HG03064 (cell line): Measurements from ENCODE around the gene PKN3.

ENCODE experiments used
- ATAC-seq: cut with Tn5 transposase; IDR thresholded peaks from one replicate; pipeline ENCODE4 v1.9.1; 2021; ENCODE audit warnings: low read depth; ENCODE audit not compliant: unreplicated experiment

PKN3 gene

DNA sequence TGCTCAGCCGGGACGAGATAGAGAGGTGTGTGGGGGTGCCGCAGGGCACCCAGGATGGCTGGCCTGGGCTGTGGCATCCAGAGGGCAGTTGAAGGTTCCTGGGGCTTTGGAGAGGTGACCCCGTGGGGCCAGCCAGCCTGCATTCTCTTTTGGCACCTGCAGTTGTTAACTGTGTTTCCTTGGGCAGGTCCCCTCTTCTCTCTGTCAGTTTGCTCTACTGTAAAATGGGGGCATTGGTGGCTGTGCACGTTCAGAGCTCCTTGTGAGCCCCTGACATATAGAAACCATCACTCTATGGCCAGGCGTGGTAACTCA is 13.1 kb downstream of the PKN3 start:
- no peak for ATAC-seq

- ATAC-seq: no peak
Measured at GRCh38 chr9:128716581-128717254, 14.4 kb downstream of the PKN3 start.

GRCh38 chr9:128718047-128718446 is 15.7 kb downstream of the PKN3 start:
- no peak for ATAC-seq

- ATAC-seq: no peak
Measured at GRCh38 chr9:128718475-128718874, 16.2 kb downstream of the PKN3 start.

GRCh38 chr9:128719919-128720605 is 17.8 kb downstream of the PKN3 start:
- ATAC-seq: no peak

DNA sequence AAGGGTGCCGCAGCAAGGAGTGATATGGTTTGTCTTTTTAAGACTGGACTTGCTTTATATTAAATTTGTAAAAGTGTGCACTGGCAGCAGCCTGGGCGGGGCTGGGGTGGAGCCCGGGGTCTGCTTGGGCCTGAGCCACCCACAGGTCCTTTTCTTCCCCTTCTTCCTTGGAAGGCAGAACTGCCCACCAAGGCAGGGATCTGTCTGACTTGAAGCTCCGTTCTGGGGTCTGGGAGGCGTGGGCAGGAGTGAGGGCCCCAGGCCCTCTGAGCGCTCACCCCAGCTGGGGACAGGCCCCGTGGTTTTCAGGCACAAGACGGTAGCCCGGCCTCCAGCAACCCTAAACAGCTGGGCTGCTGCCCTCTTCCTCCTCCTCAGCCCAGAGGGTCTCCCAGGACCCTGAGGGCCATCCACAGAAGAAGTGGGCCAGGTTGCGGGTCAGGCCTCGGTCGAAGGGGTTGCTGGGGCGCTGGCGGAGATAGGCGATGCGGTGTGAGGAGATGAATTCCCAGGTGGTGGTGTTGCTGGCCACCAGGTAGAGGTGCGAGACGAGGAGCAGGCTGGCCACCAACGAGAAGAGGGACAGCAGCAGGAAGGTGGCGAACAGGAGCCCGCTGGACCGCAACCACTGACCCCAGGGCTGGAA is 18.7 kb downstream of the PKN3 start:
- no peak for ATAC-seq

DNA sequence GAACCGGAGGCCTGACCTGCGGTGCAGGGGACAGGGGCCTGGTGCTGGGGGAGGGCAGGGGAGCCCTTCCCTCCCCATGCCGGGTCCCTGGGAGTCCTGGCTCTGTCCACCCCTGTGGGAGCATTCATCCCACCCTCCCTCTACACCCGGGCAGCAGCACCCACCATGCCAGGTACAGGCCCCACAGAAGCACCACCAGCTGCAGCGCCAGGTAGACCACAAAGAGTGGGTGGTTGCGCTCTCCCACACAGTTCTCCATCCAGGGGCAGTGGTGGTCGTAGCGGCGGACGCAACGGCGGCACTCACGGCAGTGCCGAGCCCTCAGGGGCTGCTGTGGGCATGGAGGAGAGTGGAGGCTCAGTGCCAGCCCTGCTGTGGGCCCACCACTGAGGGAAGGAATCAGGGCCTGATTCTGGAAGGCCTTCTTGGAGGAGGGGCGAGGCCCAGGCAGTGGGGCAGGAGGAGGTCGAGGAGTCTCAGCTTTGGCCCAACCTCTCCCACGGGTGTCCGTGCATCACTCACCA is 19.2 kb downstream of the PKN3 start:
- ATAC-seq: no peak

DNA sequence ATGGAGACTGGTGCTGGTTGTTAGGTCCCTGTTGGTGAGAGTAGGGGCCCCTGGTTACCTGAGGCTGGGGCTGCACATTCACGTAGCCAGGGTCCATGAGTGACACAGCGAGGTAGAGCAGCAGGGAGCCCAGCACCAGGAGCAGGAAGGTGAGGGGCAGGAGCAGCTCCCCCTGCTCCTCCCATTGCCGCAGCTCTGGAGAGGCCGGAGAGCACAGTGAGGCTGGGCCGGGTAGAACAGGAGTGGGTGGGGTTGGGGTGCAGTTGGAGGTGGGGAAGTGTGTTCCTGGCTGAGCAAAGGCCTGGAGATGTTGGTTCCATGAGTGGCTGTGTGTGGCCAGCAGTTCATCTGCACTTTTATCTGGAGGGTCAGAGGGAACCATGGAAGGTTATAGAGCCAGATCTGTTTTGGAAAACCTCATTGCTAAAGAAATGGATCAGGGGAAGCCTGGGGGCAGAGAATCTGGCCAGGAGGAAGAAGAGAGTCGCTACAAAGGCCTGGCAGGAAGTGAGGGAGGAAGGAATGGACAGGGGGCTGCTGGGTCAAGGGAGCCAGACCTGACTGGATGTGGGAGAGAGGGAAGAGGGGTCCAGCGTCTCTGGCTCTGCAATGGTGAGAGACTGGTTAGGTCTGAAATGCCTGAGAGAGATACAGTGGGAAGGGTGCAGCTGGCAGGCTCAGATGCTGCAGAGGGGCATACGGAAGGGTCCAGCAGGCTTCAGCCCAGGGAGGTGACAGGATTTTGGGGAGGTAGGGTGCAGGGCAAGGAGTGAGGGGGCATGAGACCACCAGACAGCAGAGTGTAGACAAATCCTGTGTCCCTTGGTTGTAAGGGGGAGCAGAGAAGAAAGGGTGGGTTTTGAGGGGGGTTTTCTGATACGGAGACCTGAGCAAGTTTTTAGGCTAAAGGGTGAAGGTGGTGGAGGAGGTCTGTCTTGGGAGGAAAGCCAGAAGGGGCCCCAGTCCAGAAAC is 20.4 kb downstream of the PKN3 start:
- no peak for ATAC-seq

DNA sequence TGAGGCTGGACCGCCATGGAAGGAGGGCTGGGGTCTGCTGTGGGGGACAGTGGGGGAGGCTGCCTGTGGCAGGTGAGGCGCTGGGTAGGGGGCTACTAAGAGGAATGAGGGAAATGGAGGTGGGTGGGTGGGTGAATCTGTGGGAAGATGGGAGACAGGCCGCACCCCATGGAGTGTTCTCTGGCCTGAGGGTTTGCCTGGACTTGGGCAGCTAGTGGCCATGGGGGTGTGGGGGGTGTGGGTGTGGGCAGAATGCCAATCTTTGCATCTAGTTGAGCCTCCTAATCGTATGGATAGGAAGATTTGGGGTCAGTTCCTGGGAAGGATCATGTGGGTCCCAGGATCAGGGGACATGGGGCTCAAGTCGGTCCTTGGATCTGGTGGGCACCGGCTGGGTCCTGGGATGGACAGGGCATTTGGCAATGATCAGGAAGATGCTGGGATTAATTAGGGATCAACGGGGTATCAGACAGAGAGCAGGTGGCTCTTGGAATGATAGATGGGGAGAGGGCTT is 21.1 kb downstream of the PKN3 start:
- ATAC-seq: no peak

DNA sequence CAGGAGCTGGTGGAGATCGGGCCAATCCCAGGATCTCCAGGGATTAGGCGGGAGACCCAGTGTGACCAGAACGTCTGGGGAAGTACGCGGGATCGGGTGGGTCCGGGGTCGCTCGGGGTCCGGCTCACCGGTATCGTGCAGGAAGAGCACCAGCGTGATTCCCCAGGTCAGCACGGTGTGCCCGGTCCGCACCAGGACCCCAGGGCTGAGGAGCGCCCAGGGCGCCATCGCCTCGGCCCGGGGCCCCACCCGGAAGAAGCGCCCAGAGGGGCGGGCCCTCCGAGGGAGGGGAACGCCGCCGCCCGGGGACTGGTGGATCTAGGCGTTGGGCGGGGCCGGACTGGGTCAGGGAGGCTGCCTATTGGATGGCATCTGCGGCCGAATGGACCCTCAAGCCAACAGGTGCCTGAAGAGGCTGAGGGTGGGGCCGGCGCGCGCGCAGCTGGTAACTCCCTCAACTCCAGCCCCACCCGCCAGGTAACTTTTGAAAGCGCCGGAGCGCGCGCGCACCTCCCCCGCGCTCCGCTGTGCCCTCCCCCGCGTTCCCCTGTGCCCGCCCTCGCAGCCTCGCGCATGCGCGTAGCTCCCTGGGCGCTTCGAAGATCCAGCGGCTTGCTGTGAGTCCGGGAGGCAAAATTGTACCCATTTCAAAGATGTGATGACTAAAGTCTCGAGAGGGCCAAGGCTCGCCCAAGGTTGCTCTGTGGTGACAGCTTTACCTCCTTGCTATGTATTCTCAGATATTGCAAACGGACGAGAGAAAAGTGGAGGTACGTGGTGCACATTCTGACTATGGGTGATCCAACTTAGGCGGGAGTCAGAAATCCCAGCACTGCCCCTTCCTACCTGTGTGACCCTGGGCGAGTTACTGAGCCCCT is 21.8 kb downstream of the PKN3 start, which contains the start of gene ZDHHC12:
ZDHHC12 (minus strand) TSS at position 262 of the 878 bp plus-strand sequence; CDS start at position 228, 34 bp downstream.
- ATAC-seq: peak; percentile 90

DNA sequence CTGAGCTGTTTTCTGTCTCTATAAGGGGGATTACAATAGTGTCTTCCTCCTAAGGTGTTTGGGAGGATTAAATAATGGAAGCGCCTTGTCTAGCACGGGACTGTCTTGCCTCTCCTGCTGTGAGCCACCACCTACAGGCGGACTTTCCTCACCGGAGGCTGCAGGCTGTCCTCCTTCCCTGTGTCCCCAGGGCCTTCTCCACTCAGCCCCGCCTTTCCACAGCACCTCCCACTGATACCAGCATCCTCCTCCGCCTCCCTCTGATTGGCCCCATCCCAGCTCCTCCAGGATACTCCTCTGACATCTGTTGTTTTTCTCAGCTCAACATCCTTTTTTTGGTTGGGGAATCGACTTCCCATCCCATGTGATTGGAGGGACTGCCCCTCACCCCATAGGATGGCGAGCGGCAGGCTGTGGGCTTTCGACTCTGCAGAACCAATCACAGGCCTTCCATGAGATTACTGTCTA is 22.5 kb downstream of the PKN3 start:
- no peak for ATAC-seq

GRCh38 chr9:128727640-128728248 is 25.4 kb downstream of the PKN3 start:
- ATAC-seq: no peak

DNA sequence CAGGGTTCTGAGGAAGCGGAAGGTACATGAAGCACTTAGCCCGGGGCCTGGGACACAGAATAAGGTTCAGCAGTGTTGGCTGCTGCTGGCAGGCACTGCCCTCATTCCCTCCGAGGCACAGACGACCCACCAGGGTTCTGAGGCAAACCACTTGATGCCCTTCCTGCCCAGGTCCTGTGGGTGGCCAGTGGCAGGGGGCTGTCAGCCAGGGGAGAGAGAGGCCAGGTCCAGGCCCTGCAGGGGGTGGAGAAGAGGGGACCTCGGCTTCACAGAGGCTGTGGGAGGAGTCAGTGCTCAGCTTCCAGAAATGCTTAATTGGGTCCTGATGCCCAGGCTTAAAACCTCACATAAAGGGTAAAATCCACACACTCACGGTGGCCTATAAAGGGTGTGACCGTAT is 26.0 kb downstream of the PKN3 start:
- no peak for ATAC-seq

- no peak for ATAC-seq
Measured at GRCh38 chr9:128729302-128729701, 27.0 kb downstream of the PKN3 start.

- no peak for ATAC-seq
Measured at GRCh38 chr9:128729766-128730517, 27.6 kb downstream of the PKN3 start.

DNA sequence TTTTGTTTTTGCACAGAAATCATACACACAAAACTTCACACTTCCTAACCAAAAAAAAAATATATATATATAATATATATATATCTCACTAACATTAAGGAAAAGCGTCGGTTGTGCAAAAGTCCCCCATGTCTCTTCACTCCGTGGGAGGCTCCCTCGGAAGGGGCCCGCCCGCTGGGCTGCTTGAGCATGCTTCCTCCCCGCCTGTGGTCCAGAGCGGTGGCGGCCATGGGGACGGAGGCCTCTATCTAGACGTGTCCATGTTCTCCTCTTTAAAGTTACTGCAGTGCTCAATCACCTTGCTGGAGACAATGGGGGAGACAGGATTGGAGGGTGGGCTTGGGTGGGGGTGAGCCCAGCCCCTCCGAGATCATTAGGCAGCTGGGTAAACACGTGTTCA is 28.8 kb downstream of the PKN3 start:
- no peak for ATAC-seq

DNA sequence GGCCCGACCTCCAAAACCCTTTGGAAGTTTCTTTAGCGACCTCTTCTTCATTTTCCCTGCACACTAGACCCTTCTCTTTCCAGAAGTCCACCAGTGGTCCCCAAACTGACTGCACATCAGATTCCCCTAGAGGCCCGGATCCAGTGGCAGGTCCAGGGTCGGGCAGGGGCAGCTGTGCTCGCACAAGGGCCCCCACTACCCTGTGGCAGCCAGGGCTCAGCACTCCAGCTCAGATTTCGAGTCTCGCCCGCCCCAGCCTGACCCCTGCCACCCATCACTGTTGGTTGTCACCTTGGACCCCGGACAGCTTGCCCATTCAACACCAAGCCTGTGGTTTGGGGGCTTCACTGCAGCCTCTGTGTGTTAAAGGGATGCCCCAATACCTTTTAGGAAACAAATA is 29.4 kb downstream of the PKN3 start:
- no peak for ATAC-seq

GRCh38 chr9:128732576-128732975 is 30.3 kb downstream of the PKN3 start:
- ATAC-seq: no peak
